Measurements from ENCODE around the gene TCF3.

Gene TCF3

GRCh38 chr19:1651568-1652291, 685 bp downstream of the TCF3 start:
- DNase-seq (ENCODE audit: extremely low spot score), result no peak
- ChIA-PET POLR2A (no interaction called here), CTCF (interaction anchor here (0.8 to 5.3 kb wide), 5 partner anchors 17 to 31 kb away, joined by 3 to 36 read pairs (median 4); no protein-coding TSS in a partner anchor)
- peak; percentile 2 for TF ChIP-seq CTCF (IDR thresholded peaks at IDR 0.05; ENCODE audit: control extremely low read depth, extremely low read depth, low read depth, missing control alignments)

- DNase-seq (ENCODE audit: extremely low spot score), result peak; percentile 70
- ChIA-PET CTCF (interaction anchor here (0.8 to 1.9 kb wide), 7 partner anchors 10 to 175 kb away, joined by 3 to 9 read pairs (median 4); no protein-coding TSS in a partner anchor), POLR2A (no interaction called here)
- no peak for TF ChIP-seq CTCF (IDR thresholded peaks at IDR 0.05; ENCODE audit: control extremely low read depth, extremely low read depth, low read depth, missing control alignments)
These were observed 1.5 kb downstream of the TCF3 start for GRCh38 chr19:1650650-1651567.

- no peak for DNase-seq (ENCODE audit: extremely low spot score)
- no peak for TF ChIP-seq CTCF (IDR thresholded peaks at IDR 0.05; ENCODE audit: control extremely low read depth, extremely low read depth, low read depth, missing control alignments)
- CTCF ChIA-PET, result interaction anchor here (1.0 to 1.9 kb wide), 6 partner anchors 9 to 176 kb away, joined by 3 to 9 read pairs (median 5); no protein-coding TSS in a partner anchor
- POLR2A ChIA-PET, result no interaction called here
These were observed 2.4 kb downstream of the TCF3 start for GRCh38 chr19:1649706-1650649.

- TF ChIP-seq CTCF (IDR thresholded peaks at IDR 0.05; ENCODE audit: control extremely low read depth, extremely low read depth, low read depth, missing control alignments), result peak; percentile 9
- no peak for DNase-seq (ENCODE audit: extremely low spot score)
- POLR2A ChIA-PET, result no interaction called here
- CTCF ChIA-PET, result interaction anchor here (1.1 to 1.9 kb wide), 4 partner anchors 24 to 177 kb away, joined by 3 to 9 read pairs (median 5); no protein-coding TSS in a partner anchor
These were observed 3.4 kb downstream of the TCF3 start for GRCh38 chr19:1648920-1649541.

- peak; percentile 85 for DNase-seq (ENCODE audit: extremely low spot score)
- CTCF ChIA-PET, result interaction anchor here (1.1 kb wide), 1 partner anchor 24 kb away, joined by 3 read pairs; no protein-coding TSS in a partner anchor
- TF ChIP-seq CTCF (IDR thresholded peaks at IDR 0.05; ENCODE audit: control extremely low read depth, extremely low read depth, low read depth, missing control alignments), result no peak
- POLR2A ChIA-PET, result no interaction called here
These were observed 4.0 kb downstream of the TCF3 start for GRCh38 chr19:1648459-1648849.
